H1 (cell line): ENCODE results near the gene LIF. TPM values are rescaled to one million over a fixed set of nuclear protein-coding genes. Genes with fewer than 3 reads are reported as not detected.

Experiments
- CTCF ChIA-PET: fragments of 300-600 bp; sonication (Branson Sonifier 250); formaldehyde crosslinking; loops from one replicate; lab custom pipeline; 2021; ENCODE audit not compliant: partially characterized antibody; lab: Charles Lee
- POLR2A ChIA-PET: fragments of 300-600 bp; sonication (Branson Sonifier 250); formaldehyde crosslinking; loops from one replicate; lab custom pipeline; 2021; ENCODE audit warnings: inconsistent platforms; ENCODE audit not compliant: partially characterized antibody; lab: Charles Lee
- DNase-seq, 2 experiments: peaks; one replicate each; pipeline versions ENCODE4 v3.0.0 to v3.0.0-alpha.2; 2010 to 2022; ENCODE audit warnings: low spot score in 2 of 2, low read depth in 1 of 2, mixed read lengths in 1 of 2
- FAIRE-seq: peaks from 2 replicates; lab custom pipeline; 2011; peaks lifted over from hg19 to GRCh38; lab: Jason Lieb, UNC
- H2AFZ ChIP-seq: 2 replicates; pipeline ENCODE4 v1.8.1; 2012; ENCODE audit warnings: low read length, inconsistent platforms
- H2AK5ac ChIP-seq: 2 replicates; pipeline ENCODE4 v1.6.1; 2013; ENCODE audit warnings: low read depth, low read length
- H2BK120ac ChIP-seq: replicated peaks from 2 replicates; pipeline ENCODE3; 2013; ENCODE audit warnings: low read depth, low read length, inconsistent platforms
- H2BK12ac ChIP-seq: 2 replicates; pipeline ENCODE4 v1.6.1; 2013; ENCODE audit warnings: low read depth, low read length
- H2BK15ac ChIP-seq: 2 replicates; pipeline ENCODE4 v1.6.1; 2013; ENCODE audit warnings: low read length
- H2BK20ac ChIP-seq: 2 replicates; pipeline ENCODE4 v1.6.1; 2013; ENCODE audit warnings: low read length
- H2BK5ac ChIP-seq: 2 replicates; pipeline ENCODE4 v1.6.1; 2013; ENCODE audit warnings: low read depth, low read length
- H3K14ac ChIP-seq: 2 replicates; pipeline ENCODE4 v1.6.1; 2013; ENCODE audit warnings: inconsistent platforms; ENCODE audit not compliant: insufficient read length
- H3K18ac ChIP-seq: 2 replicates; pipeline ENCODE4 v1.6.1; 2013; ENCODE audit warnings: low read length; ENCODE audit errors: extremely low read depth
- H3K23ac ChIP-seq: 2 replicates; pipeline ENCODE4 v1.6.1; 2013; ENCODE audit warnings: inconsistent platforms; ENCODE audit not compliant: insufficient read length
- H3K23me2 ChIP-seq: 2 replicates; pipeline ENCODE4 v1.6.1; 2013; ENCODE audit warnings: low read depth, low read length
- H3K27ac ChIP-seq: 2 replicates; pipeline ENCODE4 v1.6.1; 2011; ENCODE audit warnings: low read depth, low read length, inconsistent platforms
- H3K27me3 ChIP-seq, 4 experiments: replicated peaks in 1 of 4; 1 replicate in 1 of 4; 2 replicates in 3 of 4; pipeline versions ENCODE4 v1.6.1 to v1.8.1; 2011 to 2013; ENCODE audit warnings: low read length in 3 of 4, mild to moderate bottlenecking in 3 of 4, inconsistent platforms in 2 of 4, mixed read lengths in 2 of 4, moderate library complexity in 1 of 4; ENCODE audit not compliant: control insufficient read depth in 3 of 4, insufficient read depth in 3 of 4; ENCODE audit errors: extremely low read depth in 1 of 4
- H3K36me3 ChIP-seq, 4 experiments: 2 replicates each; pipeline versions ENCODE4 v1.6.1 to v1.8.1; 2011 to 2013; ENCODE audit warnings: mild to moderate bottlenecking in 4 of 4, low read length in 3 of 4, moderate library complexity in 2 of 4, control low read depth in 1 of 4, inconsistent platforms in 1 of 4; ENCODE audit not compliant: insufficient read depth in 4 of 4, control insufficient read depth in 2 of 4
- H3K4ac ChIP-seq: replicated peaks from 2 replicates; pipeline ENCODE3; 2013; ENCODE audit warnings: low read length, low read depth, mixed read lengths, inconsistent platforms; ENCODE audit not compliant: insufficient read length
- H3K4me1 ChIP-seq, 4 experiments: replicated peaks in 1 of 4; 1 replicate in 1 of 4; 2 replicates in 3 of 4; pipeline versions ENCODE4 v1.6.1 to v1.8.1; 2011 to 2013; ENCODE audit warnings: low read length in 3 of 4, inconsistent platforms in 2 of 4, mixed read lengths in 1 of 4; ENCODE audit not compliant: insufficient read depth in 4 of 4, control insufficient read depth in 3 of 4
- H3K4me2 ChIP-seq, 2 experiments: 2 replicates each; pipeline versions ENCODE4 v1.6.1 to v1.8.1; 2011 to 2013; ENCODE audit warnings: low read depth in 2 of 2, low read length in 2 of 2, control low read depth in 1 of 2, inconsistent platforms in 1 of 2, mild to moderate bottlenecking in 1 of 2; ENCODE audit not compliant: insufficient read depth in 1 of 2
- H3K4me3 ChIP-seq, 4 experiments: fragments of 200-600, 300-600 bp in 1 of 4; sonication (generic), shearing (Covaris generic), sonication (Bioruptor Twin) in 1 of 4; 2 replicates each; pipeline versions ENCODE4 v1.5.1 to v1.8.1; 2011 to 2016; ENCODE audit warnings: low read length in 4 of 4, low read depth in 3 of 4, control low read depth in 2 of 4, inconsistent platforms in 2 of 4, mild to moderate bottlenecking in 2 of 4, mixed read lengths in 1 of 4, moderate library complexity in 1 of 4; ENCODE audit not compliant: insufficient read depth in 2 of 4; ENCODE audit errors: extremely low read depth in 1 of 4
- H3K56ac ChIP-seq: replicated peaks from 2 replicates; pipeline ENCODE3; 2013; ENCODE audit warnings: low read depth, mild to moderate bottlenecking, mixed read lengths, low read length, inconsistent platforms; ENCODE audit not compliant: insufficient read length
- H3K79me1 ChIP-seq: 2 replicates; pipeline ENCODE4 v1.6.1; 2013; ENCODE audit warnings: low read depth, low read length, control low read depth
- H3K79me2 ChIP-seq, 2 experiments: 2 replicates each; pipeline versions ENCODE4 v1.6.1 to v1.8.1; 2012 to 2013; ENCODE audit warnings: low read length in 2 of 2, mild to moderate bottlenecking in 2 of 2, inconsistent platforms in 1 of 2; ENCODE audit not compliant: insufficient read depth in 2 of 2, control insufficient read depth in 1 of 2
- H3K9ac ChIP-seq, 4 experiments: replicated peaks in 1 of 4; 1 replicate in 1 of 4; 2 replicates in 3 of 4; pipeline versions ENCODE4 v1.6.1 to v1.8.1; 2011 to 2013; ENCODE audit warnings: low read depth in 3 of 4, low read length in 3 of 4, control low read depth in 2 of 4, mild to moderate bottlenecking in 2 of 4, moderate library complexity in 2 of 4, inconsistent platforms in 1 of 4; ENCODE audit errors: extremely low read depth in 1 of 4
- H3K9me3 ChIP-seq, 2 experiments: 2 replicates each; pipeline versions ENCODE4 v1.6.1 to v1.8.1; 2012 to 2013; ENCODE audit warnings: mild to moderate bottlenecking in 2 of 2, moderate library complexity in 2 of 2, control low read depth in 1 of 2, inconsistent platforms in 1 of 2, low read depth in 1 of 2, low read length in 1 of 2, mixed read lengths in 1 of 2; ENCODE audit not compliant: insufficient read depth in 2 of 2
- H4K20me1 ChIP-seq, 2 experiments: replicated peaks in 1 of 2; 2 replicates each; pipeline versions ENCODE3 to v1.8.1; 2011 to 2013; ENCODE audit warnings: inconsistent platforms in 2 of 2, low read length in 2 of 2, mild to moderate bottlenecking in 1 of 2; ENCODE audit not compliant: insufficient read depth in 2 of 2, control insufficient read depth in 1 of 2
- H4K5ac ChIP-seq: 2 replicates; pipeline ENCODE4 v1.6.1; 2013; ENCODE audit warnings: low read length, low read depth, mixed read lengths, inconsistent platforms; ENCODE audit not compliant: insufficient read length
- H4K8ac ChIP-seq: 2 replicates; pipeline ENCODE4 v1.8.0; 2013; ENCODE audit warnings: mild to moderate bottlenecking, moderate library complexity, low read length, inconsistent platforms; ENCODE audit not compliant: insufficient read depth; ENCODE audit errors: extremely low read depth
- H4K91ac ChIP-seq: replicated peaks from 2 replicates; pipeline ENCODE3; 2013; ENCODE audit warnings: low read length, mixed read lengths, inconsistent platforms; ENCODE audit not compliant: insufficient read length
- CEBPB ChIP-seq: IDR thresholded peaks from 2 replicates; pipeline ENCODE4 v1.6.1; 2012; ENCODE audit warnings: low read depth, low read length
- POLR2A ChIP-seq, 2 experiments: IDR thresholded peaks; 1 replicate in 1 of 2; 2 replicates in 1 of 2; pipeline ENCODE4 v1.6.1; 2011; ENCODE audit warnings: low read depth in 2 of 2, low read length in 2 of 2, mild to moderate bottlenecking in 2 of 2; ENCODE audit errors: control extremely low read depth in 1 of 2
- SIN3A ChIP-seq, 2 experiments: IDR thresholded peaks in 1 of 2; conservative IDR thresholded peaks in 1 of 2; 2 replicates each; pipeline ENCODE4 v1.6.1; 2011 to 2012; ENCODE audit warnings: low read length in 2 of 2, improper control_type of control experiment in 1 of 2, low read depth in 1 of 2, mild to moderate bottlenecking in 1 of 2
- SIX5 ChIP-seq: IDR thresholded peaks from 2 replicates; pipeline ENCODE4 v1.6.1; 2011; ENCODE audit warnings: mild to moderate bottlenecking, low read depth, low read length
- WGBS, 2 experiments: shearing (Covaris generic) in 1 of 2; methylation state at CpG; one replicate each; pipeline versions ENCODE4 v1.1.6 to v1.1.7; 2013 to 2015; ENCODE audit warnings: low lambda C conversion rate in 2 of 2, mixed read lengths in 2 of 2, inconsistent platforms in 1 of 2, low coverage in 1 of 2, missing lambda C conversion rate in 1 of 2; ENCODE audit not compliant: insufficient replicate concordance in 2 of 2, insufficient coverage in 1 of 2, insufficient read length in 1 of 2; ENCODE audit errors: extremely low coverage in 1 of 2, missing lambda C conversion rate in 1 of 2; 5-methylcytosine and 5-hydroxymethylcytosine counted together
- polyA plus RNA-seq, 7 experiments: library from polyadenylated mRNA; depleted of rRNA in 3 of 7; stranded (reverse) in 5 of 7; unstranded in 2 of 7; fragments of >200 nt in 5 of 7; fragments of 200-250 nt in 2 of 7; gene quantifications; 1 replicate in 5 of 7; 2 replicates in 1 of 7; 4 replicates in 1 of 7; pipeline versions ENCODE4 v1.2.1 to v1.2.3, GENCODE V29; 2011 to 2013; ENCODE audit warnings: missing spikeins in 2 of 7, mixed read lengths in 2 of 7
- total RNA-seq: library from RNA; stranded (reverse); fragmentation: NEBNext Ultra II Directional; extraction: Animal tissue kit (Norgen Biotek cat#: 25700); gene quantifications from 2 replicates; pipeline ENCODE4 v1.2.1, GENCODE V29; 2021

Gene LIF
- total and polyA plus RNA-seq, 2 of the 8 experiments (the other 6 are each of a cell fraction or from before 2014, with no cell fraction given) = 3.3 to 3.5 TPM

DNA sequence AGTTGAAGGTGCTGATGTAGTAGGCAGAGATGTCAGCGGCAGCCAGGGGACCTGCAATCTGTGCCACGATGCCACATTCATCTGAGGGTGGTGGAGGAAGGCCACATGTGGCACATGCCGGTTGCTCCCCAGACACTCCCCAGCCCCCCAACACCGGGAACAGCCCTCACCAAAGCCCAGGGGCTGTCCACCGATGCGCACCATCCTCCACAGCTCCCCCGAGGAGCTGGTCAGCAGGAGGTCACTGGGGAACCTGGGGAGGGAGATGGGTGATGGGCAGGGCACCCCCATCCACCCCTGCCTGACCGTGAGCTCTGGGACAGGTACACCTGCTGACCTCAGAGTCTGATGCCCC lies 39.3 kb upstream of the LIF start:
- POLR2A ChIA-PET = no interaction called here
- H3K4ac ChIP-seq = no peak overlapping the region
- H2BK15ac ChIP-seq = no peak overlapping the region
- H3K27me3 ChIP-seq = no peaks in the 10 kb centered on the region
- no peak overlapping the region for H3K23ac ChIP-seq
- H2BK12ac ChIP-seq = no peak overlapping the region
- no peaks in the 10 kb centered on the region for H3K9me3 ChIP-seq
- no peak overlapping the region for H2BK5ac ChIP-seq
- no peak overlapping the region for H2AFZ ChIP-seq
- peaks cover 0 to 19% (median 13%) of the 10 kb centered on the region in 4 experiments; a peak in 6 of 7 replicates for H3K4me1 ChIP-seq
- CTCF ChIA-PET = interaction anchor here (0.6 to 9.1 kb wide), 16 partner anchors 8 to 178 kb away, joined by 3 to 203 read pairs (median 4); partner anchors contain the start of gene TBC1D10A
- 93% methylated on average over 6 of the region's 8 CpGs; no CpG with 5 or more reads in 1 of the 2 experiments for WGBS, 2 experiments
- FAIRE-seq = no peak
- peaks cover 0 to 4% of the 10 kb centered on the region in 2 experiments for H4K20me1 ChIP-seq
- no peak overlapping the region for H3K14ac ChIP-seq
- no peak overlapping the region for H2BK20ac ChIP-seq
- peaks cover 12% of the 10 kb centered on the region; the same call in 1 of the 2 replicates for H3K23me2 ChIP-seq
- no peaks in the 10 kb centered on the region for H3K79me1 ChIP-seq
- H3K36me3 ChIP-seq = no peaks in the 10 kb centered on the region
- no peak overlapping the region for H4K5ac ChIP-seq
- H3K79me2 ChIP-seq = no peaks in the 10 kb centered on the region
- no peak overlapping the region for H2BK120ac ChIP-seq
- H3K56ac ChIP-seq = no peak overlapping the region
- H3K4me2 ChIP-seq = no peak overlapping the region
- H3K4me3 ChIP-seq = no peak overlapping the region
- no peak overlapping the region for H3K27ac ChIP-seq
- DNase-seq = no peak
- H3K9ac ChIP-seq = no peak overlapping the region
- no peak overlapping the region for H3K18ac ChIP-seq
- no peak for TF ChIP-seq SIX5
- TF ChIP-seq POLR2A (IDR thresholded peaks at IDR 0.05; ENCODE audit: control extremely low read depth in 1 of 2, low read depth in 2 of 2, low read length in 2 of 2) = no peak
- TF ChIP-seq CEBPB = no peak
- TF ChIP-seq SIN3A (conservative IDR thresholded peaks at IDR 0.05 in 1 of 2, IDR thresholded peaks at IDR 0.05 in 1 of 2; ENCODE audit: low read depth in 1 of 2, low read length in 2 of 2) = no peak
- H4K8ac ChIP-seq = no peak overlapping the region; the same call in 1 of the 2 replicates
- no peak overlapping the region for H4K91ac ChIP-seq
- H2AK5ac ChIP-seq = no peak overlapping the region
